Erythroblast (primary cell): ENCODE results near the gene IPO13.

Experiments used
- DNase-seq, 2 experiments: peaks; one replicate each; lab custom pipeline; 2025; lab: John Stamatoyannopoulos, UW
- GATA1 ChIP-seq: IDR thresholded peaks from 2 replicates; pipeline ENCODE4 v1.6.1; 2011; ENCODE audit warnings: low read depth, mild to moderate bottlenecking, control low read depth, low read length, moderate library complexity
- POLR2A ChIP-seq: IDR thresholded peaks from 2 replicates; pipeline ENCODE4 v1.6.1; 2011; ENCODE audit warnings: mild to moderate bottlenecking, low read length

IPO13 gene

DNA sequence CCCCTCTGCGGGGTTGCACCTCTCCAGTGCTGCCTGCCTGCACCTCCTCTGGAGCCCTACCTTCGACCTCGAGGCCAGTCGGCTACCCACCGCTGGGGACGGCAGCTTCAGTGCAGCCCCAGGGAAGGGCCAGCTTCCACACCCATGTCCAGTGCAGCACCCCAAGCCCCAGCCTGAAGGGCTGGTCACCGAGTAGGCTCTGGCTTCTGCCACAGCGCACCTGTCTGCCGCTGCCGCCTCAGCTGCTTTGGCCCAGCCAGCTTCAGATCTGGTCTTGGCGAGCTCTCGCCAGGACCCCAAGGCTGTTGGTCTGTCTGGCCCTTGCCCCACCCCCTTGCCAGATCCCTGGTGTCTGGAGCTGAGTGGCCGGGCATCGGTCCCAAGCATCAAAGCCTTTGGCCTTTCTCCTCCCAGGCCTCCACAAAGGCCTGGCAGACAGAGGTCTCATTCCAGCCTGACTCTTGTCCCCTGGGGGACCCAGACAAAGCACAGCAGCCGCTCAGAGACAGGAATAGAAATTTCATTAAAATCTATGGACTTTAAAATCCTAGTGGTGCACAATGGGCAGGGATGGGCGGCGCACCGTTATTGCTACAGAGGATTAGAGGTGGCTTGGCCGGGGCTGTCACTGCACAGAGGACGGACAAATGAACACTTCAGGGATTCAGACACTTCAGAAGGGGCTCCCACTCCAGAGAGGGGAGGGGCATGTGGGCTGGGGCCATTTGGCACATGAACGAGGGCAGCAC lies 49.4 kb downstream of the IPO13 start:
- TF ChIP-seq GATA1 = no peak
- no peak for DNase-seq

DNA sequence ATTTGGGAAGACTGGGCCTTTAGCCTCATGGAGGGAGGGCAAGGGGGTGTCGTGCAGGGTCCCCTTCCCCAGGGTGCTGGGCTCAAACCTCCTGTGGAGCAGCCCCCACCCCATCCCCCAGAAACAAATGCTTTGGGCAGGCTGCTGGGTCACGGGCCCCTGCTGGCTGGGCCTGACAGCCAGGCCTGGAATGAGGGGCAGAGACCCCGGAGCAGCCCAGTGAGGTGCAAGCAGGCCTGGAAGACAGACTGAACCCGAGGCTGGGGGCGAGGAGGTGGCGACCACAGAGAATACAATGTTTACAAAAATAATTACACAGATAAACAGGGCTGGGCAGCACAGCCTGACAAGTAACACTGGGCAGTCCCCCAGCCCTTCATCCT lies 50.0 kb downstream of the IPO13 start:
- no peak for DNase-seq
- no peak for TF ChIP-seq POLR2A
- no peak for TF ChIP-seq GATA1

DNA sequence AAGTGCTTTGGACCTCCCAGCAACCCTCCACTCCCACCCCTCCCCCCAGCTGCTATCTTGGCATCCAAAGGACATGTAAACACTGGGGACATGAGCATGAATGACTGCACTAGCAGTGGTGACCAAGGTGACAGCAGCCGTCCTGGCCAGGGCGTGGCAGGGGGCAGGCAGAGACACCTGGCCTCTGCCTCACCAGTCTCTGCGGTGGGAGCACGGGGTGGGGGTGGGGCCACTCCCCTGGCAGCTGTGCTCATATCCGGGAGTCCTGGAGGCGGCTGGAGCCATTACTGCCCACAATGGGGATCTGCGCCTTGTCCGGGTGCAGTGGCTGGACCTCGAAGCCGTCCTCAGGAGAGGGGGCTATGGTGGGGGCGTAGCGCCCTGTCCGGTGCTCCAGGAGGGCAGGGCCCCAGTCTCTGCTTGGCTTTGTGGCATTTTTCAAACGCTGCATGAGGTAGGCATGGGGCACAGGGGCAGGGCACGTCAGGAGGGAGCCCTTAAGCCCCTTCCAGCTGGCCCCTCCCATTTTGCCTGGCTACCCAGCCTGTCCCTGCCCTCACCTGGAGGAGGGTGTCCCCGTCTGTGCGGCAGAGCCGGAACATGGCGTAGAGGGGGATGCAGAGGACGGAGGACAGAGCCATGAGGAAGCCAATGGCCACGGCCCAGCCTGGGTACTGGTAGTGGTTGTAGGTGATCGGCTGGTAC lies 50.7 kb downstream of the IPO13 start:
- DNase-seq = no peak
- TF ChIP-seq GATA1 (no peak), POLR2A (no peak)

- no peak for DNase-seq
- no peak for TF ChIP-seq POLR2A
- TF ChIP-seq GATA1 = no peak
Observed at GRCh38 chr1:43998000-43998378, 51.2 kb downstream of the IPO13 start.

GRCh38 chr1:43999455-43999854 lies 52.7 kb downstream of the IPO13 start:
- TF ChIP-seq GATA1 (no peak), POLR2A (no peak)

DNA sequence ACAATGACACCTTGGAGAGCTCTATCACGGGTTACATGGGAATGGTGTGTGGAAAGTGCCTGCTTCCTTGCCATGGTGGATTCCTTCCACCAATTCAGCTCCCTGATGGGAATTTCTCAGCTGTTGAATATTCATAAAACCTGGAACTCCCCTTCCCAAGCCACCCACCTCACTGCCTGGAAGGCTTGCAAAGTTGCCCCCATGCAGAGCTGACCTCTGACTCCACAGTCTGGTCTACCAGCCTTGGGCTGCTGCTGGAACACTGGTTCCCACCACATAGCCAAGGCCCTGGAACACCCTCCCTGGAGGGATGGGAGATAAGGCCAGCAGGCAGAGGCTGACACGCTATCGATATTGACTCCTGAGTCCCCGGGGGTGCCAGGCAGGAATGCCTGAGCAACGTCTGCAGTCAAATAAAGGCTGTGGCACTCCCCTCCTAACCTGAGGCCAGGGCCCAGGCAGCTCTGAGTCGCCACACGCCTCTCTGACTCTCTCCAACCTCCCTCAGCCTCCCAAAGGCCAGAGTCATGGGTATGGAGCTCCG lies 53.4 kb downstream of the IPO13 start:
- no peak for DNase-seq
- TF ChIP-seq POLR2A = no peak
- no peak for TF ChIP-seq GATA1

More at GRCh38 chr1:43999455-43999854, 52.7 kb downstream of the IPO13 start:
- no peak for DNase-seq

GRCh38 chr1:44002165-44002564 lies 55.4 kb downstream of the IPO13 start:
- DNase-seq = no peak
- no peak for TF ChIP-seq POLR2A
- no peak for TF ChIP-seq GATA1

- DNase-seq = no peak
- TF ChIP-seq GATA1 = no peak
- TF ChIP-seq POLR2A = no peak
Observed at GRCh38 chr1:44002606-44003157, 55.9 kb downstream of the IPO13 start.

DNA sequence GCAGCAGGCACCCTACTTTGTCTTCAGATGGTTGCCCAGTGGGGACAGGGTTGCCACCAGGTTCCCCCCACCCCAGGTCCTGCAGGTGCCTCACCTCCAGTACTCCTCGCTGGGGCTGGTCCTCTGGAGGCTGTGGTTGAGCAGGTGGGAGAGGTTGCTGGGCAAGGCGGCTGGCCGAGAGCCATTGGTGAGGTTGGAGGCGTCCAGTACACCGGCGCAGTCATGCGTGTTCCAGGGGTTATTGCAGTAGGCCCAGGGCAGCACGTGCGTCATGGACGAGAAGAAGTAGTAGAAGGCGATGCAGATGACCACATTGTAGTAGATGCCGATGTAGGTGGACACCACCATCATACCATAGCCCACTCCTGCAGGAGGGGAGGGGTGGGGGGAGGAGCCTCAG lies 61.5 kb downstream of the IPO13 start:
- DNase-seq = no peak
- no peak for TF ChIP-seq GATA1

DNA sequence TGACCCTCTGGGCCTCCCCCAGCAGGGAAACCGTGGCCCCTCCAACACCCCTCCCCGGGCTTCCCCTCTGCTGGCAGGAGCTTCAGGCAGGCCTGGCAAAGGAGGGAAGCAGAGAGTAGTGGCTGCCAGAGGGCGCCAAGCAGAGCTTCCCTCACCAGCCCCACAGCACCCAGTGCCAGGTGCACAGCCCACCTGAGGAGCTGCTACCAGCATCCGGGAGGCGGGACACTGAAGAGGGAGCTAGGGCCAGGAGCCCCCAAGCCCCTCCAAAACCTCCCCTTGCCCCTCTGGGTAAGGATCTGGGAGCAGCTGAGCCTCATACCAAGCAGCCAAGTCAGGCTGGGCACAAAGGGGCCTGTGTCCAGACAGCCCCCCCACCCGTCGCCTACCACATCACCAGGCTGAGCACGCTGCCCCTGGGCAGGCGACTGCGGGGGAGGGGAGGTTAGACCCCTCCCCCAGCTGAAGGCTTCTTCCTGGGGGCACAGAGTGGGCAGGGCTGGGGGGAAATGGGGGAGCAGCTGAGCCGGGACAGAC lies 64.3 kb downstream of the IPO13 start:
- DNase-seq = no peak
- TF ChIP-seq GATA1 = no peak
- no peak for TF ChIP-seq POLR2A

DNA sequence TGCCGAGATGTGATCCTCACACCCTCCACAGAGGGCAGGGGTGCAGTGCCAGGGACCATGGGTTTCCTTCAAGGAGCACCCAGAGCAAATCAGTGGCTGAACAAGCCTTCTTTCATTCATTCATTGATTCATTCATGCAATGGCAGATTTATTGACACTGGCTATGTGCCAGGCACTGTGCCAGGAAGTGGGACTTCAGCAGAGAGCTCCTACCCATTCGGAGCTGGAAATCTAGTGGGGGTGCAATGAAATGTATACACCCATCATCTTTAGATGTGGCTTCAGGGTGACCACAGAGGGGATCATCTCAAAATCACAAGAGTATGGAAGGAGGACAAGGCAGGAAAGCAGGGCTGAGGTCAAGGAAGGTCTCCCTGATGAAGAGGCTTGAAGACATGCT lies 65.7 kb downstream of the IPO13 start:
- DNase-seq = no peak
- TF ChIP-seq GATA1 (no peak), POLR2A (no peak)

DNA sequence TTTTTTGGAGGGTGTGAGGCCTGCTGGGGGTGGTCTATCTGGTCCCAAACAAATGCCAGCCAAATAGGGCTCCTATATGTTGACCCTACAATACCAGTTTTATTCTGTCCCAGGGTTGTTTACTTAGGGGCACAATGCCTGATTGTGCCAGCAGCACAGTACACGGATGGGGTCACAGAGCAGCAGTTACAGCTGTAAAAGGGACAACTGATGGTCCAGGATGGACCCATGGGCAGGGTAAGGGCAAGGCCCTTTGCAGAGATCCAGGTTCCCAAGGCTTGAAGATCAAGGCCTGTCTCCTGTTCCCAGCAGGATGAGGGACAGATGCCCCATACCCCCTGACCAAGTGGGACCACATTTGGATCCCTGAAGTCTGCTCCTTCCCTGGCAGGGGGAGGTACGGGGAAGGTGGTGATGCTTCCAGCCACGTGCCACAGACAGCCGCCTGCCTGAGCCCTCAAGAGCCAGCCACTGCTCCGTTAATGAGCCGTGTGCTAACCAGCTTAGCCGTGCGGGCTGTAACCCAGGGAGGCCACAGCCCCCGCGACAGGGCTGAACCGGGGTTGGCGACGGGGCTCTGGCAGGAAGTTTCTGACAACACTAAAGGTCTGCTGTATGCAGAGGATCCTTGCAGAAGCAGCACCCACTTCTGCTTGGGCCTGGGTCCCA lies 66.3 kb downstream of the IPO13 start:
- no peak for TF ChIP-seq POLR2A
- TF ChIP-seq GATA1 = no peak
- no peak for DNase-seq

DNA sequence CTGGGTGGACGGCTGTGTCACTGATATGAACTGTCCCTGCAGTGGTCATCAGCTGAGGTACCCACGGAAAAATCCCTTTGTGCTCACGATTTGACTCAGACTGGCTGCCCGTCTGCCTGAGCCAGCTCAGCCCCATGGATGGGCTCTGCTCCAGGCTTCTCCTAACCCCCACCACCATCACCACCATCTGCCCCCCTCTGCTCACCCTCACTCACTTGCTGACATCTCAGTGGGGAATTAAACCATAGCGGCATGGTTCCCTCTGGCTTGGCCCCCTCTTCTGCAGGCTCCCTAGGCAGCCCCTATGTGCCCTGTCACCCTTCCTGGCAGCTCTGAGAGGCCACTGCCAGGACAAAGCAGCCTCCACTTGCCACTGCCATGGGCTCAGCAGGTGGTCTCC lies 67.2 kb downstream of the IPO13 start:
- TF ChIP-seq GATA1 (no peak), POLR2A (no peak)
- DNase-seq = no peak
